ENCODE results near the gene TTYH3. TPM values are rescaled to one million over a fixed set of nuclear protein-coding genes. Genes with fewer than 3 reads are reported as not detected.

The TTYH3 gene
- total and polyA plus RNA-seq, 2 experiments from 2014 or later: 46.3 to 108 TPM

DNA sequence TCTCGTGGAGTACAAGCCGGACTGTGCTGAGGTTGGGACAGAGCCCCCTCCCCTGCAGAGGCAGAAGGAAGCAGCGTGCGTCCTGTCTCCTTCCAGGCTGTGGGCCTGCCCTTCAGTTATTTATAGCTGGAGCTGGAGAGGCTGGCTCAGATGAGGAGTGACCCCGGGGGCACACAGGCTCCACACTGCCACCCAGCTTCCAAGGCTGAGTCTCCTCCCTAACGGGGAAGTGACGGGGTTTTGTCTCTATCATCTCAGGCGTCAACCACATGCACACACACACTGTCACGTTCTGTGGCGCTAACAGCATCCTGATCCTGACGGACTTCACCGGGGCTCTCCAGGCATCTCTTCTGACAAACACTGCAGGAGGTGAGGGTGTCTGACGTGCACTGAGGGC is 81.6 kb downstream of the TTYH3 start:
- 63% methylated on average over 13 of the region's 13 CpGs for WGBS (ENCODE audit: low lambda C conversion rate, missing lambda C conversion rate)
- Histone ChIP-seq H3K27me3 (no peaks in the 10 kb centered on the region), H3K9me2 (replicated peaks; ENCODE audit: insufficient read depth) (no peaks in the 10 kb centered on the region), H2AFZ (no peak overlapping the region), H3K4me2 (no peak overlapping the region), H3K4me1 (ENCODE audit: insufficient read depth) (peaks cover 27% of the 10 kb centered on the region), H4K20me1 (ENCODE audit: insufficient read depth, poor library complexity, severe bottlenecking) (no peaks in the 10 kb centered on the region), H3K4me3 (no peak overlapping the region), H3K36me3 (replicated peaks; ENCODE audit: insufficient read depth, low read depth) (no peaks in the 10 kb centered on the region), H3K79me2 (no peaks in the 10 kb centered on the region), H3K27ac (no peak overlapping the region), H3K9me3 (ENCODE audit: low read depth) (no peaks in the 10 kb centered on the region)
- TF ChIP-seq, protein P1, sequence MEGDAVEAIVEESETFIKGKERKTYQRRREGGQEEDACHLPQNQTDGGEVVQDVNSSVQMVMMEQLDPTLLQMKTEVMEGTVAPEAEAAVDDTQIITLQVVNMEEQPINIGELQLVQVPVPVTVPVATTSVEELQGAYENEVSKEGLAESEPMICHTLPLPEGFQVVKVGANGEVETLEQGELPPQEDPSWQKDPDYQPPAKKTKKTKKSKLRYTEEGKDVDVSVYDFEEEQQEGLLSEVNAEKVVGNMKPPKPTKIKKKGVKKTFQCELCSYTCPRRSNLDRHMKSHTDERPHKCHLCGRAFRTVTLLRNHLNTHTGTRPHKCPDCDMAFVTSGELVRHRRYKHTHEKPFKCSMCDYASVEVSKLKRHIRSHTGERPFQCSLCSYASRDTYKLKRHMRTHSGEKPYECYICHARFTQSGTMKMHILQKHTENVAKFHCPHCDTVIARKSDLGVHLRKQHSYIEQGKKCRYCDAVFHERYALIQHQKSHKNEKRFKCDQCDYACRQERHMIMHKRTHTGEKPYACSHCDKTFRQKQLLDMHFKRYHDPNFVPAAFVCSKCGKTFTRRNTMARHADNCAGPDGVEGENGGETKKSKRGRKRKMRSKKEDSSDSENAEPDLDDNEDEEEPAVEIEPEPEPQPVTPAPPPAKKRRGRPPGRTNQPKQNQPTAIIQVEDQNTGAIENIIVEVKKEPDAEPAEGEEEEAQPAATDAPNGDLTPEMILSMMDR (IDR thresholded peaks at IDR 0.05; ENCODE audit: poor library complexity): no peak
- no peak for TF ChIP-seq EZH2phosphoT487 (IDR thresholded peaks at IDR 0.05; ENCODE audit: low read depth, severe bottlenecking, unreplicated experiment)
- no peak for DNase-seq (ENCODE audit: low spot score)

DNA sequence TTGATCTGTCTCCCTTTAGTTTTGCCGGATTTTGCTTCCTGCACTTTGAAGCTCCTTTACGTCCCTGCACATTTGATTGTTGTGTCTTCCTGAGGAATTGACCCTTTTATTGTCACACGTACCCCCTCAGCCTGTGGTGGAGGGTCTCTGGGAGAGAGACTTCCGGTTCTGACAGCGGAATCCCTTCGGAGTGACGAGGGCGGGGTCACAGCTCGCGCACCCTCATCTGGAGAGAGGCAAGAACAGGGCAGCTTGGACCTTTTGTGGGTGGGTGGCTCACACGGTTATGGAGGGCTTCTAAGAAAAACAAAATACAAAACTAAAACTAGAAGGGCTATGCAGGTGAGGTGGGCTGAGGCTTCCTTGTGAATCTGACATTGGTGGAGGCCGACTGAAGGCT is 82.2 kb downstream of the TTYH3 start:
- Histone ChIP-seq H3K36me3 (replicated peaks; ENCODE audit: insufficient read depth, low read depth) (no peaks in the 10 kb centered on the region), H3K9me2 (replicated peaks; ENCODE audit: insufficient read depth) (no peaks in the 10 kb centered on the region), H4K20me1 (ENCODE audit: insufficient read depth, poor library complexity, severe bottlenecking) (no peaks in the 10 kb centered on the region), H3K27me3 (no peaks in the 10 kb centered on the region), H3K27ac (no peak overlapping the region), H3K9me3 (ENCODE audit: low read depth) (no peaks in the 10 kb centered on the region), H3K79me2 (no peaks in the 10 kb centered on the region), H3K4me3 (no peak overlapping the region), H2AFZ (no peak overlapping the region), H3K4me1 (ENCODE audit: insufficient read depth) (peaks cover 27% of the 10 kb centered on the region), H3K4me2 (no peak overlapping the region)
- TF ChIP-seq EZH2phosphoT487 (IDR thresholded peaks at IDR 0.05; ENCODE audit: low read depth, severe bottlenecking, unreplicated experiment) (no peak), EZH2 (IDR thresholded peaks at IDR 0.05; ENCODE audit: borderline replicate concordance) (no peak)
- TF ChIP-seq, protein P1 (IDR thresholded peaks at IDR 0.05; ENCODE audit: poor library complexity): no peak
- 94% methylated on average over 12 of the region's 12 CpGs for WGBS (ENCODE audit: low lambda C conversion rate, missing lambda C conversion rate)
- DNase-seq (ENCODE audit: low spot score): no peak

Other genes with a start within 250 kb of the TTYH3 start
- 7.2 and 8.4 TPM in 2 replicates for gene CHST12, start 228.4 kb upstream of the TTYH3 start, total RNA-seq
- gene CHST12, start 228.4 kb upstream of the TTYH3 start, polyA plus RNA-seq: 21.5 and 23.2 TPM in 2 replicates
- not detected in 2 replicates for gene GRIFIN, start 155.6 kb upstream of the TTYH3 start, total RNA-seq
- not detected in 2 replicates for gene GRIFIN, start 155.6 kb upstream of the TTYH3 start, polyA plus RNA-seq
- gene LFNG, start 112.2 kb upstream of the TTYH3 start, total RNA-seq: 4.5 and 7.5 TPM in 2 replicates
- 1.2 and 1.6 TPM in 2 replicates for gene LFNG, start 112.2 kb upstream of the TTYH3 start, polyA plus RNA-seq
- gene BRAT1, start 76.5 kb upstream of the TTYH3 start, total RNA-seq: 15.7 and 19.2 TPM in 2 replicates
- gene BRAT1, start 76.5 kb upstream of the TTYH3 start, polyA plus RNA-seq: 37.8 and 45.0 TPM in 2 replicates
- gene IQCE, start 73.0 kb upstream of the TTYH3 start, total RNA-seq: 8.2 and 13.3 TPM in 2 replicates
- 10.0 and 11.8 TPM in 2 replicates for gene IQCE, start 73.0 kb upstream of the TTYH3 start, polyA plus RNA-seq
- not detected in 2 replicates for gene AMZ1, start 56.2 kb downstream of the TTYH3 start, total RNA-seq
- 1.4 TPM in 1 of 2 replicates, not detected in the other for gene AMZ1, start 56.2 kb downstream of the TTYH3 start, polyA plus RNA-seq
- gene GNA12, start 212.3 kb downstream of the TTYH3 start, total RNA-seq: 28.4 and 54.8 TPM in 2 replicates
- 34.8 and 40.2 TPM in 2 replicates for gene GNA12, start 212.3 kb downstream of the TTYH3 start, polyA plus RNA-seq

Measured in hepatocyte (in vitro differentiated cells).